PFSK-1 (cell line): ENCODE measurements around the gene DOCK1.

ENCODE experiments used
- FOXP2 ChIP-seq: optimal IDR thresholded peaks from 2 replicates; pipeline ENCODE3; 2011; ENCODE audit warnings: borderline replicate concordance, control low read depth, inconsistent platforms; ENCODE audit not compliant: insufficient read depth; ENCODE audit errors: extremely low read length, extremely low read depth
- POLR2AphosphoS5 ChIP-seq: IDR thresholded peaks from 2 replicates; pipeline ENCODE4 v1.6.1; 2012; ENCODE audit warnings: low read depth, mild to moderate bottlenecking, control low read depth, low read length, moderate library complexity
- REST ChIP-seq, 2 experiments: IDR thresholded peaks; 2 replicates each; pipeline versions ENCODE4 v1.6.1 to v1.8.0; 2011 to 2012; ENCODE audit warnings: low read depth in 2 of 2, low read length in 2 of 2, control low read depth in 1 of 2, inconsistent platforms in 1 of 2, mild to moderate bottlenecking in 1 of 2, moderate library complexity in 1 of 2; ENCODE audit not compliant: insufficient read depth in 1 of 2
- SIN3A ChIP-seq: IDR thresholded peaks from 2 replicates; pipeline ENCODE4 v1.6.1; 2012; ENCODE audit warnings: mild to moderate bottlenecking, low read length, moderate library complexity, borderline replicate concordance; ENCODE audit not compliant: insufficient read depth
- TAF1 ChIP-seq: IDR thresholded peaks from 2 replicates; pipeline ENCODE4 v1.6.1; 2012; ENCODE audit warnings: low read length, control low read depth, borderline replicate concordance; ENCODE audit not compliant: insufficient read depth

DOCK1 gene

GRCh38 chr10:127346604-127347003 is 441.4 kb downstream of the DOCK1 start:
- no peak for TF ChIP-seq REST (IDR thresholded peaks at IDR 0.05; ENCODE audit: insufficient read depth in 1 of 2, low read depth in 2 of 2, low read length in 2 of 2)
- no peak for TF ChIP-seq SIN3A
- TF ChIP-seq POLR2AphosphoS5: no peak
- TF ChIP-seq TAF1: no peak
- TF ChIP-seq FOXP2: no peak

- TF ChIP-seq FOXP2: no peak
- no peak for TF ChIP-seq POLR2AphosphoS5
- TF ChIP-seq REST (IDR thresholded peaks at IDR 0.05; ENCODE audit: insufficient read depth in 1 of 2, low read depth in 2 of 2, low read length in 2 of 2): no peak
- TF ChIP-seq SIN3A: no peak
- no peak for TF ChIP-seq TAF1
These were observed 442.2 kb downstream of the DOCK1 start for GRCh38 chr10:127347202-127347959.

GRCh38 chr10:127349737-127350136 is 444.5 kb downstream of the DOCK1 start:
- no peak for TF ChIP-seq POLR2AphosphoS5
- no peak for TF ChIP-seq SIN3A
- TF ChIP-seq TAF1: no peak
- no peak for TF ChIP-seq REST (IDR thresholded peaks at IDR 0.05; ENCODE audit: insufficient read depth in 1 of 2, low read depth in 2 of 2, low read length in 2 of 2)
- no peak for TF ChIP-seq FOXP2

- no peak for TF ChIP-seq SIN3A
- no peak for TF ChIP-seq POLR2AphosphoS5
- TF ChIP-seq REST (IDR thresholded peaks at IDR 0.05; ENCODE audit: insufficient read depth in 1 of 2, low read depth in 2 of 2, low read length in 2 of 2): no peak
- TF ChIP-seq FOXP2: no peak
- TF ChIP-seq TAF1: no peak
These were observed 446.3 kb downstream of the DOCK1 start for GRCh38 chr10:127351542-127351941.
